KMS-11 (cell line): Measurements from ENCODE around the gene ADD2.

Experiments used
- H2AFZ ChIP-seq: fragments of 200-600 bp; sonication (generic); 2 replicates; pipeline ENCODE4 v1.6.1; 2016; ENCODE audit warnings: antibody characterized with exemption, mixed run types, low read depth
- H3K27ac ChIP-seq: fragments of 200-600 bp; sonication (generic); 2 replicates; pipeline ENCODE4 v1.6.1; 2016; ENCODE audit warnings: mild to moderate bottlenecking, mixed run types
- H3K27me3 ChIP-seq: fragments of 200-600 bp; sonication (generic); 2 replicates; pipeline ENCODE4 v1.6.1; 2017; ENCODE audit warnings: mild to moderate bottlenecking, low read depth, mixed run types, moderate library complexity; ENCODE audit not compliant: insufficient read depth
- H3K36me3 ChIP-seq: fragments of 200-600 bp; sonication (generic); 2 replicates; pipeline ENCODE4 v1.6.1; 2017; ENCODE audit warnings: mild to moderate bottlenecking, mixed run types; ENCODE audit not compliant: insufficient read depth
- H3K4me1 ChIP-seq: fragments of 200-600 bp; sonication (generic); 2 replicates; pipeline ENCODE4 v1.6.1; 2016; ENCODE audit warnings: mild to moderate bottlenecking, low read depth, mixed run types; ENCODE audit not compliant: poor library complexity, severe bottlenecking
- H3K4me2 ChIP-seq: fragments of 200-600 bp; sonication (generic); 2 replicates; pipeline ENCODE4 v1.7.0; 2016; ENCODE audit warnings: mild to moderate bottlenecking, mixed run types
- H3K4me3 ChIP-seq: fragments of 200-600 bp; sonication (generic); IDR thresholded peaks from 2 replicates; pipeline ENCODE4 v1.6.1; 2017; ENCODE audit warnings: low read depth, low read length, mixed read lengths; ENCODE audit not compliant: insufficient read depth
- H3K79me2 ChIP-seq: fragments of 200-600 bp; sonication (generic); 2 replicates; pipeline ENCODE4 v1.6.1; 2016; ENCODE audit warnings: low read depth, mixed run types; ENCODE audit not compliant: insufficient read depth
- H3K9ac ChIP-seq: fragments of 200-600 bp; sonication (generic); 2 replicates; pipeline ENCODE4 v1.6.1; 2016; ENCODE audit warnings: mild to moderate bottlenecking, mixed run types
- H4K20me1 ChIP-seq: fragments of 200-600 bp; sonication (generic); 2 replicates; pipeline ENCODE4 v1.6.1; 2016; ENCODE audit warnings: mild to moderate bottlenecking, mixed run types; ENCODE audit not compliant: insufficient read depth
- TF ChIP-seq, protein P1 (sequence below): fragments of 200-600 bp; sonication (generic); conservative IDR thresholded peaks from 2 replicates; pipeline ENCODE4 v1.6.1; 2017; ENCODE audit warnings: low read depth, mild to moderate bottlenecking, antibody characterized with exemption, low read length, moderate library complexity, mixed read lengths

ADD2 gene, protein sequence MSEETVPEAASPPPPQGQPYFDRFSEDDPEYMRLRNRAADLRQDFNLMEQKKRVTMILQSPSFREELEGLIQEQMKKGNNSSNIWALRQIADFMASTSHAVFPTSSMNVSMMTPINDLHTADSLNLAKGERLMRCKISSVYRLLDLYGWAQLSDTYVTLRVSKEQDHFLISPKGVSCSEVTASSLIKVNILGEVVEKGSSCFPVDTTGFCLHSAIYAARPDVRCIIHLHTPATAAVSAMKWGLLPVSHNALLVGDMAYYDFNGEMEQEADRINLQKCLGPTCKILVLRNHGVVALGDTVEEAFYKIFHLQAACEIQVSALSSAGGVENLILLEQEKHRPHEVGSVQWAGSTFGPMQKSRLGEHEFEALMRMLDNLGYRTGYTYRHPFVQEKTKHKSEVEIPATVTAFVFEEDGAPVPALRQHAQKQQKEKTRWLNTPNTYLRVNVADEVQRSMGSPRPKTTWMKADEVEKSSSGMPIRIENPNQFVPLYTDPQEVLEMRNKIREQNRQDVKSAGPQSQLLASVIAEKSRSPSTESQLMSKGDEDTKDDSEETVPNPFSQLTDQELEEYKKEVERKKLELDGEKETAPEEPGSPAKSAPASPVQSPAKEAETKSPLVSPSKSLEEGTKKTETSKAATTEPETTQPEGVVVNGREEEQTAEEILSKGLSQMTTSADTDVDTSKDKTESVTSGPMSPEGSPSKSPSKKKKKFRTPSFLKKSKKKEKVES

DNA sequence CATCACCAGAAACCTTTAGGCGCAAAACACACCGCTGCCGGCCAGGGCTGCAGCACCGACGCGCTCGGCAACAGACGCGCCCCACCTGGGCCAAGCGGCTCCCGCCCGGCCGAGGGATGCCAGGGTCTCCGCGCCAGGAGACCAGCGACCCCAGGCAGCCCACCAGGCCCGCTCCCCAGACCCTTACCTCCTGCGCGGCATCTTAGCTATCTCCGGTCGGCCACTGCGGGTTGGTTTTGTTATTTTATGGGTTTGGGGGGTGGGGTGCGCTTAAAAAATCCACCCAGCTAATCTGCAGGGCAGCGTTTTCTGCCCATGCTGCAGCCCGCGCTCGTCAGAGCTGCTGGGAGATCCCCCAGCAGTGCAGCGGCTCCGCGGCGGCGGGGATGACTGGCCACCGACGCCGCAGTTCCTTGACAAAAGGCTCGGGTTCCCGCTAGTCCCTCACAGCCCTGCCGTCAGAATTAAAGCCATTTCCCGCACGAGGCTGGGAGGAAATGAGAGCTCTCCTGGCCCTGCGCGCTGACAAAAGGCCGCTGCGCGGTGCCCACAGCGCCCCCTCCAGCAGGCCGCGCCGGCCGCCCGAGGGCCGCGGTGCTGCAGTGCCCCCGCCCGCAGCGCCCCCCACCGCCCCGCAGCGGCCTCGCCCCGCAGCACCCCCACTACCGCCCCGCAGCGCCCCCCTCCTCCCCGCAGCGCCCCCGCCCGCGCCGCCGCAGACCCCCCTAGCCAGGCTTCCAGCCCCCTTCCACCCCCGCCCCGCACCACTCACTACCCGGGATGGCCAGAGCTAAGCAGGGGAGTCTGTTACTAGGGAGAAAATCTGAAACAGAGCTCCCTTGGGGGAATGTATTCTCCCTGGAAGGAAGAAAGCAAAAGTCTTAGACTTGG is at the start of gene ADD2:
TSS of gene ADD2 (minus strand) at position 502 of the 891 bp plus-strand sequence. CDS start 61,792 bp downstream, outside the sequence.
- no peaks in the 10 kb centered on the region for H3K36me3 ChIP-seq
- peaks cover 60% of the 10 kb centered on the region for H3K4me1 ChIP-seq
- no peaks in the 10 kb centered on the region for H4K20me1 ChIP-seq
- TF ChIP-seq, protein P1, sequence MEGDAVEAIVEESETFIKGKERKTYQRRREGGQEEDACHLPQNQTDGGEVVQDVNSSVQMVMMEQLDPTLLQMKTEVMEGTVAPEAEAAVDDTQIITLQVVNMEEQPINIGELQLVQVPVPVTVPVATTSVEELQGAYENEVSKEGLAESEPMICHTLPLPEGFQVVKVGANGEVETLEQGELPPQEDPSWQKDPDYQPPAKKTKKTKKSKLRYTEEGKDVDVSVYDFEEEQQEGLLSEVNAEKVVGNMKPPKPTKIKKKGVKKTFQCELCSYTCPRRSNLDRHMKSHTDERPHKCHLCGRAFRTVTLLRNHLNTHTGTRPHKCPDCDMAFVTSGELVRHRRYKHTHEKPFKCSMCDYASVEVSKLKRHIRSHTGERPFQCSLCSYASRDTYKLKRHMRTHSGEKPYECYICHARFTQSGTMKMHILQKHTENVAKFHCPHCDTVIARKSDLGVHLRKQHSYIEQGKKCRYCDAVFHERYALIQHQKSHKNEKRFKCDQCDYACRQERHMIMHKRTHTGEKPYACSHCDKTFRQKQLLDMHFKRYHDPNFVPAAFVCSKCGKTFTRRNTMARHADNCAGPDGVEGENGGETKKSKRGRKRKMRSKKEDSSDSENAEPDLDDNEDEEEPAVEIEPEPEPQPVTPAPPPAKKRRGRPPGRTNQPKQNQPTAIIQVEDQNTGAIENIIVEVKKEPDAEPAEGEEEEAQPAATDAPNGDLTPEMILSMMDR: no peak; the same call in 1 of the 2 replicates
- peak within 1 kb of the TSS; percentile 80 for H3K4me3 ChIP-seq
- H3K79me2 ChIP-seq: peaks cover 39% of the 10 kb centered on the region; the same call in 1 of the 2 replicates
- peak within 1 kb of the TSS; percentile 83 for H3K27ac ChIP-seq
- H2AFZ ChIP-seq: peak within 1 kb of the TSS; percentile 91
- H3K27me3 ChIP-seq: no peaks in the 10 kb centered on the region
- peak within 1 kb of the TSS; percentile 93 for H3K4me2 ChIP-seq
- H3K9ac ChIP-seq: peak within 1 kb of the TSS; percentile 93

DNA sequence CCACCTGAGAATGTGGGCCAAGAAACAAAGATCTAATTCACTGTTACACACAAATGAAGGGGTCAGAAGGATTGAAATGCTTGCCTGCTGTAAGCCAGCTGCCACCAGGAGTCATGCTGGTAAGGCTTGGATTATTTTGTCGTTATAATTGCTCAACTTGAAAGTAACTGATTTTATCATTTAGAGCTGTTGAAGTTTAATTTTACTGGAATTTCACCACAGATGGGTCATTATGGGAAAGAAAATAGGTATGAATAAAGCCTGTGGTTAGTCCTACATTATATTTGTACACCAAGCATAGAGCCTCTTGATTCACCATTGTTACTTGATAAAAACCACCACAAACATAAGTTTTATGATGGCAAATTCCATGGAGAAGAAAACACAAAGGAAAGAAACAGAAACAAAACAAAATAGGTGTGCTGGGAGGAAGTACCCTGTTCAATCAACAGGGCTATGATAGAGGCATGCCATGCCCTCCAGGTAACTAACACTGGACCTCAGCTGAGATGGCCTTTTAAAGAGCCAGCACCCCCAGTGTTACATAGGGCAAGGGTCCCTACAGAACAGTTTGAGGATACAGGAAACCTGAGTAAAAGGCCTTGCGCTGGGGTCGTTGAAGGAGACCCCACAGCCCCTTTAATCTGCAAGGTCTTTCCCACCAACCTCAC is 49.4 kb upstream of the ADD2 start:
- H3K4me1 ChIP-seq: no peaks in the 10 kb centered on the region

DNA sequence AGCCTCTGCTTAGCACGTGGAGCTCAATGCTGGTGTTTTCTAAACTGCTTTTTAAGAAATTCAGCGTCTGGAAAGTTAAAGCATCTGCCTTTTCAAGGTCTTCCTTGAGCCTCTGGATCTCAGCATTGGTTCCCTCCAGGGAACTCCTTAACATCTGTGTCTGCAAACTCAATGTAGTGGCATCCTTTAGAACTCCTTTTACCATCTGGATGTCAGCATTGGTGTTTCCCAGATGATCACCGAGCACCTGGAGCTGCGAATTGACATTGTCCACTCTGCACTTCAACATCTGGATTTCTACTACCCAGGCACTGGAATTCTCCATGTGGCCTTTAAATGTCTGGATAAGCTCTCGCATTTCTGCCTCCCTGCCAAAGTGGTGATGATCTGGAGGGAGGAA is 48.7 kb upstream of the ADD2 start:
- no peak overlapping the region for H3K27ac ChIP-seq
- no peak overlapping the region for H3K4me3 ChIP-seq
- no peak overlapping the region for H2AFZ ChIP-seq
- H3K79me2 ChIP-seq: no peaks in the 10 kb centered on the region
- no peaks in the 10 kb centered on the region for H3K36me3 ChIP-seq
- H3K4me1 ChIP-seq: no peaks in the 10 kb centered on the region
- TF ChIP-seq, protein P1: no peak
- no peaks in the 10 kb centered on the region for H4K20me1 ChIP-seq
- H3K27me3 ChIP-seq: no peaks in the 10 kb centered on the region
- no peak overlapping the region for H3K9ac ChIP-seq
- H3K4me2 ChIP-seq: no peak overlapping the region

More for the DNA sequence above, 49.4 kb upstream of the ADD2 start:
- Histone ChIP-seq H2AFZ (no peak overlapping the region), H3K4me2 (no peak overlapping the region), H3K27me3 (no peaks in the 10 kb centered on the region), H3K27ac (no peak overlapping the region), H3K79me2 (no peaks in the 10 kb centered on the region), H3K36me3 (no peaks in the 10 kb centered on the region), H4K20me1 (no peaks in the 10 kb centered on the region), H3K9ac (no peak overlapping the region), H3K4me3 (no peak overlapping the region)
- TF ChIP-seq, protein P1: no peak
